Aorta (tissue), 5 donors: ENCODE data around the gene FAM237B. TPM values are rescaled to one million over a fixed set of nuclear protein-coding genes. Genes with fewer than 3 reads are reported as not detected.
"Not testable (repeated sequence)": the region's sequence is repeated elsewhere in the genome, so short reads cannot be mapped to it uniquely, and the experiment has no call there.

Experiments used
- ATAC-seq: fragments of 200-7000 bp; cut with Tn5 transposase; one replicate; pipeline ENCODE4 v1.9.1; 2022; ENCODE audit warnings: moderate library complexity; ENCODE audit not compliant: low FRiP score
- DNase-seq, 2 donors: peaks; one replicate each; pipeline ENCODE4 v3.0.0-alpha.2; 2020
- H3K27ac ChIP-seq, 2 donors: one replicate each; pipeline ENCODE4 v1.5.1; 2013; ENCODE audit warnings: low read length in 2 of 2, mild to moderate bottlenecking in 2 of 2, moderate library complexity in 2 of 2, control low read depth in 1 of 2, inconsistent platforms in 1 of 2, low read depth in 1 of 2
- H3K27me3 ChIP-seq, 2 donors: one replicate each; pipeline ENCODE4 v1.6.1; 2013; ENCODE audit warnings: control low read depth in 1 of 2, low read length in 1 of 2, mild to moderate bottlenecking in 1 of 2, moderate library complexity in 1 of 2; ENCODE audit not compliant: insufficient read depth in 2 of 2, control insufficient read depth in 1 of 2
- H3K36me3 ChIP-seq, 2 donors: one replicate each; pipeline ENCODE4 v1.6.1; 2013; ENCODE audit warnings: control low read depth in 1 of 2, low read length in 1 of 2, mild to moderate bottlenecking in 1 of 2; ENCODE audit not compliant: insufficient read depth in 2 of 2, control insufficient read depth in 1 of 2
- H3K4me1 ChIP-seq, 2 donors: one replicate each; pipeline ENCODE4 v1.6.1; 2013; ENCODE audit warnings: low read length in 2 of 2, control low read depth in 1 of 2, mild to moderate bottlenecking in 1 of 2, moderate library complexity in 1 of 2; ENCODE audit not compliant: insufficient read depth in 2 of 2, control insufficient read depth in 1 of 2
- H3K4me3 ChIP-seq, 2 donors: one replicate each; pipeline ENCODE4 v1.5.1; 2013; ENCODE audit warnings: low read length in 2 of 2, control low read depth in 1 of 2, mild to moderate bottlenecking in 1 of 2
- H3K9me3 ChIP-seq: one replicate; pipeline ENCODE4 v1.6.1; 2013; ENCODE audit warnings: mild to moderate bottlenecking, low read length; ENCODE audit not compliant: control insufficient read depth
- WGBS, 2 donors: extraction: QIAGEN DNeasy Blood & Tissue Kit; methylation state at CpG; one replicate each; pipeline ENCODE4 v1.1.7; 2013; 5-methylcytosine and 5-hydroxymethylcytosine counted together
- intact Hi-C, 2 donors: fragments of 100-400 bp; cut with DNase I; formaldehyde crosslinking; loops; one replicate each; pipeline versions ENCODE4 v1.14.2 to v1.15.0; 2022
- polyA plus RNA-seq, 2 donors: library from polyadenylated mRNA; stranded (reverse); fragments of 200-250 nt; gene quantifications; one replicate each; pipeline ENCODE4 v1.2.3, GENCODE V29; 2013
- total RNA-seq, 2 donors: library from RNA; stranded (reverse); fragmentation: NEBNext Ultra II Directional; extraction: Animal tissue kit (Norgen Biotek cat#: 25700); gene quantifications; one replicate each; pipeline ENCODE4 v1.2.1, GENCODE V29; 2021
- donor health status: healthy with polysubstance abuse.
- donor health status: Bipolar disorder and iron deficiency.
- donor health status: DM: no; HTN: no; CAD: no.
- donor health status: DM: no; HTN: no; CAD: no.
- donor health status: DM: yes; HTN: yes; CAD: no.

Gene FAM237B
- total and polyA plus RNA-seq, 4 donors = not detected

DNA sequence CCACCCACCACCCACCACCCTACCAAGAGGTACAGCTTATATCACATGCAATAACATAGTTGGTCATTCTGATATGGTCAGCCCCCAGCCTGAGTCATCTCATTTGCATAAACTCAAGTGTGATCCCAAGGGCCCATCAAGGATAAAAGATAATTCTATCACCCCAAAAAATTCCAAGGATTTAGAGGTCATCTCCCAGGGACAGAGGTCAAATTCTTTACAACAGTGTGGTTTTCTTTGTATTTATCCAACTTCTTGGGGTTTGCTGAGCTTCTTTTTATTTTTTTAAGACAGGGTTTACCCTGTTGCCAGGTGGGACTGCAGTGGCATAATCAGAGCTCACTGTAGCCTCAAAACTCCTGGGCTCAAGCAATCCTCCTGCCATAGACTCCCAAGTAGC lies 16.0 kb upstream of the FAM237B start:
- Histone ChIP-seq H3K4me3 (no peak overlapping the region), H3K27me3 (peaks cover 0 to 2% of the 10 kb centered on the region in 2 donors), H3K9me3 (no peaks in the 10 kb centered on the region), H3K36me3 (no peaks in the 10 kb centered on the region), H3K27ac (no peak overlapping the region), H3K4me1 (no peaks in the 10 kb centered on the region)
- intact Hi-C loops = no loop called here
- DNase-seq (no peak), ATAC-seq (no peak)

DNA sequence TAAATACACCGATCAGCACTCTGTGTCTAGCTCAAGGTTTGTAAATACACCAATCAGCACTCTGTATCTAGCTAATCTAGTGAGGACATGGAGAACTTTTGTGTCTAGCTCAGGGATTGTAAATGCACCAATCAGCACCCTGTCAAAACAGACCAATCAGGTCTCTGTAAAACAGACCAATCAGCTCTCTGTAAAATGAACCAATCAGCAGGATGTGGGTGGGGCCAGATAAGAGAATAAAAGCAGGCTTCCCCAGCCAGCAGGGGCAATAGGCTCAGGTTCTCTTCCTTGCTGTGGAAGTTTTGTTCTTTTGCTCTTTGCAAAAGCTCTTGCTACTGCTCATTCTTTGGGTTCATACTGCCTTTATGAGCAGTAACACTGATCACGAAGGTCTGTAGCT lies 13.8 kb upstream of the FAM237B start:
- H3K36me3 ChIP-seq, DNase-seq, H3K4me3 ChIP-seq, ATAC-seq, H3K4me1 ChIP-seq, H3K27ac ChIP-seq, H3K9me3 ChIP-seq, intact Hi-C loops, H3K27me3 ChIP-seq: not testable (repeated sequence)
- WGBS, 2 donors = 90 to 91% methylated on average over 2 of the region's 2 CpGs

DNA sequence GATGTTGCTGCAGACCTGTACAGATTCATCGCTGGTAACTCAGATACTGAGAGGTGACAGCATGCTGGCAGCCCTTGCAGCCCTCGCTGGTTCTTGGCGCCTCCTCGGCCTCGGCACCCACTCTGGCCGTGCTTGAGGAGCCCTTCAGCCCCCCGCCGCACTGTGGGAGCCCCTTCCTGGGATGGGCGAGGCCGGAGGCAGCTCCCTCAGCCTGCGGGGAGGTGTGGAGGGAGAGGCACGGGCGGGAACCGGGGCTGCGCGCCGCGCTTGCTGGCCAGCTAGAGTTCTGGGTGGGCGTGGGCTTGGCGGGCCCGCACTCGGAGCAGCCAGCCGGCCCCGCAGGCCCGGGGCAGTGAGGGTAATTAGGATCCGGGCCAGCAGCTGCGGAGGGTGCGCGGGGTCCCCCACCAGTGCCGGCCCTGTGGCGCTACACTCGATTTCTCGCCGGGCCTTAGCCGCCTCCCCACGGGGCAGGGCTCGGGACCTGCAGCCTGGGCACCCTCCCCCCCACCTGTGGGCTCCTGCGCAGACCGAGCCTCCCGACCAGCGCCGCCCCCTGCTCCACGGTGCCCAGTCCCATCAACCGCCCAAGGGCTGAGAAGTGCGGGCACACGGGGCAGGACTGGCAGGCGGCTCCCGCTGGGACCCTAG lies 13.2 kb upstream of the FAM237B start:
- Histone ChIP-seq H3K27ac (no peak overlapping the region), H3K9me3 (no peaks in the 10 kb centered on the region), H3K27me3 (peaks cover 0 to 2% of the 10 kb centered on the region in 2 donors), H3K4me1 (no peaks in the 10 kb centered on the region), H3K4me3 (no peak overlapping the region), H3K36me3 (no peaks in the 10 kb centered on the region)
- 90 to 94% methylated on average over 35 to 48 of the region's 48 CpGs for WGBS, 2 donors
- no peak for ATAC-seq
- peak in 1 of 2 donors; percentile 62 for DNase-seq
- intact Hi-C loops = no loop called here

DNA sequence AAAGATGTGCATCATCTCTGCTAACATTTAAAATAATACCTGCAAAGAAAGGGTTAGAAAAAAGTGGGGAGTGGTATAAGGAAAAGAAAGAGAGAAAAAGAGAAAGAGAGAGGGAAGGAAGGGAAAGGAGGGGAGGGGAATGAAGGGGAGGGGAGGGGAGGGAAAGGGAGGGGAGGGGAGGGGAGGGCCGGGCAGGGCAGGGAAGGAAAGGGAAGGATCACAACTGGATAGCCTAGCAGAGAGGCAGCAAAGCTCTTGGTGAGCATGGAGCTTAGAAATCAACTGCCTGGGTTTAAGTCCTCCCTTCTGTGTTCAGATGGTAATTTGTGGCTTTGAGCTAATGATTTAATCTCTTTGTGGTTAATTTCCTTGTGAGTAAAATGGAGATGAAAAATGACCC lies 5.4 kb upstream of the FAM237B start:
- intact Hi-C loops = no loop called here
- 13 to 22% methylated on average over 1 of the region's 1 CpG for WGBS, 2 donors
- no peaks in the 10 kb centered on the region for H3K4me1 ChIP-seq
- peaks cover 0 to 2% of the 10 kb centered on the region in 2 donors for H3K27me3 ChIP-seq
- DNase-seq (no peak), ATAC-seq (no peak)
- no peak overlapping the region for H3K4me3 ChIP-seq
- no peaks in the 10 kb centered on the region for H3K9me3 ChIP-seq
- no peak overlapping the region for H3K27ac ChIP-seq
- H3K36me3 ChIP-seq = no peaks in the 10 kb centered on the region

DNA sequence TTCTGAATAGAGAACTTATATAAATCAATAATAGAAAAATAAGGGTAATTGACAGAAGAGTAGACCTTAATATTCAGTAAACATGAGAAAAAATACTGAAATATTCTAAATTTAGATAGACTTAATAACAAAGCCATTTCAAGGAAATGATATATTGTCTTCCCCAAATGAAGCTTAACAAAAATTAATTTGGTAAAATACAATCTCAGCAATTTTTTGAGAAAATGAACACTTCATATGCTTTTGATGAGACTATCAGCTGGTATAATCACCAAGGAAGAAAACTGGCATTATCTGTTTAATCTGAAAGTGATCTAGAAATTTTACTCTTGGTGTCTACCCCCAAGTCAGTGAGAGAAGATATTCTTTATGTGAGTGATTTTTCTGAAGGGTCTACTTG lies 1.7 kb upstream of the FAM237B start:
- Histone ChIP-seq H3K4me1 (no peaks in the 10 kb centered on the region), H3K27ac (no peak overlapping the region), H3K4me3 (no peak overlapping the region), H3K36me3 (no peaks in the 10 kb centered on the region), H3K27me3 (peaks cover 0 to 2% of the 10 kb centered on the region in 2 donors), H3K9me3 (no peaks in the 10 kb centered on the region)
- DNase-seq (no peak), ATAC-seq (no peak)
- intact Hi-C loops = no loop called here

DNA sequence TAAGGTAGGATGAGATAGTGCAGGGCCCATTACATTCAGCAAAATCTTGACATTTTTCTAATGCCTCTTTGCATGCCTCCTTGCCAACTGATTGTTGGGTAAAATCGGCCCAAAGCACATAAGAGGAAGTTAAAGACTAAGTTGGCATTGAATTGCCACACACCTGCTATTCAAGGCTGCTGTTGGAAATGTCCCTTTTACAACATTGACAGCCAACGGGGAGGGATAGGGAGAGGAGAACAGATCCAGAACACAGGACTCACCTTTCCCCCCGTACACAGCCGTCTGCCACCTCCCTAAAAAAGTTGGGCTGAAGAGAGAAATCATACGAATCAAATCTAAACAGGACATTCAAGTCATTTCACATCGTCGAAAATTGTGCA lies 695 bp downstream of the FAM237B start:
- Histone ChIP-seq H3K9me3 (no peaks in the 10 kb centered on the region), H3K36me3 (no peaks in the 10 kb centered on the region), H3K27ac (no peak overlapping the region), H3K4me1 (no peaks in the 10 kb centered on the region), H3K4me3 (no peak overlapping the region), H3K27me3 (peaks cover 0 to 2% of the 10 kb centered on the region in 2 donors)
- DNase-seq (no peak), ATAC-seq (no peak)
- intact Hi-C loops = no loop called here
- WGBS, 2 donors = 26 to 28% methylated on average over 7 of the region's 7 CpGs

DNA sequence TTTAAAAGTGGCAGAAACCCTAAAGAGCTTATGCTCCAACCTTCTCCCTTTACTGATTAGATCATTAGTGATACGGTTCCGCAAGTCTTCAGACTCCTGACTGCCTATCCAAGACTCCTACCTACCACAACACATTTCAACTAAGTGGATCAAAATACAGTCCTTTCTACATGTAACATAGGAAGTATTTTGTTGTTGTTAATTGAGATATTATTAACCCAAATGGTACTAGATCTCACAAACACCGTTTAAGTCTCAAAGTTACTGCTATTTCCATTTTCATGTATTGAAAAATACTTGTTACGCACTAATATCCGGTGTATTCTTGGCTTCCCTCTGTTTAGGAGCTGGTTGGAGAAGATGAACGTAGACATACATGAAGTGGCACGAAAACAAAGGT lies 1.1 kb downstream of the FAM237B start:
- Histone ChIP-seq H3K27me3 (peaks cover 0 to 2% of the 10 kb centered on the region in 2 donors), H3K36me3 (no peaks in the 10 kb centered on the region), H3K9me3 (no peaks in the 10 kb centered on the region), H3K4me3 (no peak overlapping the region), H3K27ac (no peak overlapping the region), H3K4me1 (no peaks in the 10 kb centered on the region)
- no peak for ATAC-seq
- DNase-seq = no peak
- 82% methylated on average over 7 of the region's 7 CpGs for WGBS, 2 donors
- intact Hi-C loops = no loop called here

DNA sequence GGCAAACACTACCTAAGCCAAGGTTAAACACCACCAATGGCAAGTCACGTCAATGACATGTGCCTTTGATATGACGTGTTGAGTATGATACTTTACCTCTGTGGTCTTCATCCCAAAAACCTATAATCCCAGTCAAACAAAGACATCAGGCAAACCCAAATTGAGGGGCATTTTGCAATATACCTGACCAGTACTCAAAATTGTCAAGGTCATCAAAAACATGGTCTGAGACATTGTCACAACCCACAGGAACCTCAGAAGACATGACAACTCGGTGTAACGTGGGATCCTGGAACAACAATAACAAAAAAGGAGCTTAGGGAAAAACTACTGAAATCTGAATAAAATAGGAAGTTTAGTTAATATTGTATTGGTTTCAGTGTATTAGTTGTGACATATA lies 7.2 kb downstream of the FAM237B start:
- Histone ChIP-seq H3K4me3 (no peak overlapping the region), H3K27me3 (no peaks in the 10 kb centered on the region), H3K36me3 (no peaks in the 10 kb centered on the region), H3K27ac (no peak overlapping the region), H3K9me3 (no peaks in the 10 kb centered on the region), H3K4me1 (no peaks in the 10 kb centered on the region)
- ATAC-seq = no peak
- intact Hi-C loops = loop anchor here in 1 of 2 donors (5.0 kb wide), 1 partner anchor 113 kb away; no protein-coding TSS in a partner anchor
- no peak for DNase-seq
- whole genome bisulfite sequencing, 2 donors = 66 to 68% methylated on average over 4 of the region's 4 CpGs

DNA sequence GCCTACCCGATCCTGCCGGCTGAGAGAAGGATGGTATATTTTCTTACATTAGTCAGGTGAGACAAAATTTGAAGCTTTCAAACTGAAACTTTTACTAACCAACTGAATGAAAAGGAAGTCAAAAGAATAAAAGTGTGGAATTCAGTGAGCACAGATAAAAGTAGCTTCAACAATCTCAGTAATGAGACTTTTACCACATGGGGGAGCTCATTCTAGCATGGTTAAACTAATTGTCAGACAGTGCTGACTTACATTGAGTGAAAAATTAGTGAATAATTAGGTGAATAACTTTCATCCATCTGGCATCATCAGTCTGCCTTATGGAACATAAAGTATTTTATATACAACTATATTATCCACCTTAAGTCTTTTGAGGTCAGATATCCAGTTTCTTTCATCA lies 8.4 kb downstream of the FAM237B start:
- Histone ChIP-seq H3K27ac (no peak overlapping the region), H3K9me3 (no peaks in the 10 kb centered on the region), H3K27me3 (no peaks in the 10 kb centered on the region), H3K4me1 (no peaks in the 10 kb centered on the region), H3K4me3 (no peak overlapping the region), H3K36me3 (no peaks in the 10 kb centered on the region)
- 78 to 88% methylated on average over 2 of the region's 2 CpGs for WGBS, 2 donors
- no peak for ATAC-seq
- intact Hi-C loops = loop anchor here in 1 of 2 donors (5.0 kb wide), 1 partner anchor 115 kb away; no protein-coding TSS in a partner anchor
- DNase-seq = no peak
